ENCODE results near the gene EPB41L4B. TPM values are rescaled to one million over a fixed set of nuclear protein-coding genes. Genes with fewer than 3 reads are reported as not detected.
"Not testable (repeated sequence)": the region's sequence is repeated elsewhere in the genome, so short reads cannot be mapped to it uniquely, and the experiment has no call there.

EPB41L4B gene
- total RNA-seq, 2 donors from 2014 or later, result 13.3 to 15.1 TPM

DNA sequence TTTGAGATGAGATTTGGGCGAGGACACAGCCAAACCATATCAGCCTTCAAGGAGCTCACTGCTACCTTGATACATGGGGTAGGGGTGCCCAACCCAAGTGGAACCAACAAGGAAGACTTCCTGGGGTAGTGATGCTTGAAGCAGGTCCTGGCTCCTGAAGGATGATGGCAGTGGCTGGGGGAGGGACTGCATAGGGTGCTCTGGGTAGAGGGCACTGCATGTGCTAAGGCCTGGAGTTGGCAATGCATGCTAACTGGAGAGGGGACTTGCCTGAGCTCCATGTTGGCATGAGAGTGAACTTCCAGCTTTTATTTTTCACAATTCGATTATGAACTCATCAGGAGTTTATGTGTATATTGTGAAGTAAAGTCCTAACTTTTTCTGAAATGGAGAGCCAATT is 95.2 kb downstream of the EPB41L4B start:
- no peak overlapping the region for H3K4me3 ChIP-seq
- H3K9me3 ChIP-seq, result no peaks in the 10 kb centered on the region
- H3K27ac ChIP-seq, result no peak overlapping the region
- no peak for DNase-seq (ENCODE audit: low spot score)
- no peaks in the 10 kb centered on the region for H3K36me3 ChIP-seq
- no peak for TF ChIP-seq POLR2A (IDR thresholded peaks at IDR 0.05)
- no peak for TF ChIP-seq POLR2AphosphoS5 (IDR thresholded peaks at IDR 0.05)
- TF ChIP-seq, protein P1, sequence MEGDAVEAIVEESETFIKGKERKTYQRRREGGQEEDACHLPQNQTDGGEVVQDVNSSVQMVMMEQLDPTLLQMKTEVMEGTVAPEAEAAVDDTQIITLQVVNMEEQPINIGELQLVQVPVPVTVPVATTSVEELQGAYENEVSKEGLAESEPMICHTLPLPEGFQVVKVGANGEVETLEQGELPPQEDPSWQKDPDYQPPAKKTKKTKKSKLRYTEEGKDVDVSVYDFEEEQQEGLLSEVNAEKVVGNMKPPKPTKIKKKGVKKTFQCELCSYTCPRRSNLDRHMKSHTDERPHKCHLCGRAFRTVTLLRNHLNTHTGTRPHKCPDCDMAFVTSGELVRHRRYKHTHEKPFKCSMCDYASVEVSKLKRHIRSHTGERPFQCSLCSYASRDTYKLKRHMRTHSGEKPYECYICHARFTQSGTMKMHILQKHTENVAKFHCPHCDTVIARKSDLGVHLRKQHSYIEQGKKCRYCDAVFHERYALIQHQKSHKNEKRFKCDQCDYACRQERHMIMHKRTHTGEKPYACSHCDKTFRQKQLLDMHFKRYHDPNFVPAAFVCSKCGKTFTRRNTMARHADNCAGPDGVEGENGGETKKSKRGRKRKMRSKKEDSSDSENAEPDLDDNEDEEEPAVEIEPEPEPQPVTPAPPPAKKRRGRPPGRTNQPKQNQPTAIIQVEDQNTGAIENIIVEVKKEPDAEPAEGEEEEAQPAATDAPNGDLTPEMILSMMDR (IDR thresholded peaks at IDR 0.05), result no peak
- peaks cover 1% of the 10 kb centered on the region for H3K27me3 ChIP-seq (replicated peaks; ENCODE audit: insufficient read depth)
- intact Hi-C loops (cut with DNase I), result no loop called here
- 78% methylated on average over 2 of the region's 2 CpGs for WGBS
- H3K4me1 ChIP-seq (replicated peaks), result no peaks in the 10 kb centered on the region

DNA sequence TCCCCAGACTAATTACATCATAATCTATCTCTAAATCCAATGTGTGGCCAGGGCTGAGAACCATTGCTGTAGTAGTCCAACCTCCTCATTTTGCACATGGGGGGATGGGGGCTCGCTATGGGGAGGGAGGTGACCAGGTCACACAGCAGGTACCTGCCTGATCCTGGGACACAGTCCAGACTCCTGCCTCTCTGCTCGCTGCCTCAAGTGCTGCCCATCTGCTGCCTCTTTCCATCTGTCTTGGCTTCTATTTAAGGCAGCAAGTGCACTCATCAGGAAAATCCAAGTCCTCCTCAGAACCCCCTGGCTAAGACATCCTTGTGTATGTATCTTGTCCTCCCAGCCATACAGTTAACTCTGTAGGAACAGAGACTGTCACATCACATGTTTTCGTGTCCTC is 96.1 kb downstream of the EPB41L4B start:
- Histone ChIP-seq H3K27ac (no peak overlapping the region), H3K36me3 (no peaks in the 10 kb centered on the region), H3K4me1 (replicated peaks) (no peaks in the 10 kb centered on the region), H3K9me3 (no peaks in the 10 kb centered on the region), H3K27me3 (replicated peaks; ENCODE audit: insufficient read depth) (peaks cover 1% of the 10 kb centered on the region), H3K4me3 (no peak overlapping the region)
- no peak for TF ChIP-seq POLR2A (IDR thresholded peaks at IDR 0.05)
- TF ChIP-seq, protein P1 (IDR thresholded peaks at IDR 0.05), result no peak
- no peak for TF ChIP-seq POLR2AphosphoS5 (IDR thresholded peaks at IDR 0.05)
- 92% methylated on average over 3 of the region's 3 CpGs for WGBS
- intact Hi-C loops (cut with DNase I), result no loop called here
- DNase-seq (ENCODE audit: low spot score), result no peak

DNA sequence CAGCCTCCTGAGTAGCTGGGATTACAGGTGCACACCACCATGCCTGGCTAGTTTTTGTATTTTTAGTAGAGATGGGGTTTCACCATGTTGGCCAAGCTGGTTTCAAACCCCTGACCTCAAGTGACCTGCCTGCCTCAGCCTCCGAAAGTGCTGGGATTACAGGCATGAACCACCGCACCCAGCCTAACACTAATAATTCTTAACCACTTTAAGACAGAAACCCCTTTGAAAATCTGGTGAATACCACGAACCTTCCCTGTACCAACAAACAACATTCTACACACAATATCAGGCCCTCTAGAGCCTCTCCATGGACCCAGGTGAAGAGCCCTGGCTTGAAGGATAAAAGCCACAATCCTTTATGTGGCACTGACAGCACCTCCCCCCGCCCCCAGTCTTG is 102.6 kb downstream of the EPB41L4B start:
- H3K4me3 ChIP-seq; H3K4me1 ChIP-seq (replicated peaks); H3K27me3 ChIP-seq (replicated peaks; ENCODE audit: insufficient read depth); H3K36me3 ChIP-seq; H3K27ac ChIP-seq; DNase-seq (ENCODE audit: low spot score); intact Hi-C loops (cut with DNase I); H3K9me3 ChIP-seq: not testable (repeated sequence)
- 88% methylated on average over 4 of the region's 4 CpGs for WGBS

DNA sequence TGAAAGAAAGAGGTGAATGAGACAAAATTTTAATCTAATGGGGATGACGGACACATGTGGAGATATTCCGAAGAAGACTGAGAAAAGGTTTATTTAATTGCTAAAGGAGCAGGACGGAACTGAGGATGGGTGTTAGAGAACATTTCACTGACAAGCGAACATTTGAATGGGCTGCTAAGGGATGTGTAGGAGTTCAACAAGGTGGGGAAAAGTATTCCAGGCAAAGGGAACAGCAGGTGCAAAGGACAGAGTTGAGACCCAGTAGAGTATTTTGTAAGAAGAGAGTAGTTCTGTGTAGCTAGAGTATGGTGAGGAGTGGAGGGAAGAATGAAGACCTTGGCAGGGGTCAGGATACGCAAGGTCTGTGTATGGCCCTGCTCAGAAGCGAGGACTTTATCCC is 106.4 kb downstream of the EPB41L4B start:
- TF ChIP-seq POLR2A (IDR thresholded peaks at IDR 0.05), result no peak
- WGBS, result 97% methylated on average over 6 of the region's 6 CpGs
- H3K27me3 ChIP-seq (replicated peaks; ENCODE audit: insufficient read depth), result no peaks in the 10 kb centered on the region
- no peak overlapping the region for H3K27ac ChIP-seq
- H3K9me3 ChIP-seq, result no peaks in the 10 kb centered on the region
- H3K4me1 ChIP-seq (replicated peaks), result no peaks in the 10 kb centered on the region
- no peaks in the 10 kb centered on the region for H3K36me3 ChIP-seq
- no peak for DNase-seq (ENCODE audit: low spot score)
- intact Hi-C loops (cut with DNase I), result no loop called here
- H3K4me3 ChIP-seq, result no peak overlapping the region

DNA sequence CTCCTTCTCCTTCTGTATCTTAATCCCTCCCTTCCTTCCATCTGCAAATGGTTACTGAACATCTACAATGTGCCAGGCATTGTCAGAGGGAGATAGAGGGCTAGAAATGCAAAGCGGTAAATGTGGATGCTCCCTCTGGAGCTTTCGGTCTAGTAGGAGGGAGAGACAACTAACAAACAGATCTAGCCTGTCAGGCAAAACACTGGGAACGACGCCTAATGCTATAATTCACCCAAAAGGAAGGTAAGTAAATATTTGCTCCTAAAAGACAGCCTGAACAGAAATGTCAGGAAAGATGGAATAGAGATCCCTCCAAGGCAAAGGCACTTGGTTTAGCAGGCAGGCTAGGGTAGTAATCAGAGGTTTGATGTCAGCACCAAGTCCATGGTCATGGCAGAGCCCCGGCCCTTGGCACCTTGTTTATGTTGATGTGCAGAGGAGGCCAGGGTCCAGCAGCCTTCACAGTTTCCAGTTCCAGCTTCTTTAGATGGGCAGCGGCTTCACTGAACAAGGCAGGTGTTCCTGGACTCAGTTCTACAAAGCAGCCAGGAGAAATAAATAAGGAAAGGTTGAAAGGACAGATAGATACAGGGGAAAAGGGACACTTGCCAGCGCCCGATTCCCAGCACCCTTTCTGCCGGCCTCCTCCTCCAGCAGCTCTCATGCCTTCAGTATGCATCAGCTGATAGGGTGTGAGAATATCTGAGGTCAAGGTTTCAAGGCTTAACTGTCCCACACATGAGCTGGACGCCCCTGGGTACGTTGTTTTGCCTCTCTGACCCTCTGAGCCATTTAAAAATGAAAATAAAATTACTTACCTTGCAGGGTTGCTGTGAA is 107.4 kb downstream of the EPB41L4B start:
- H3K27ac ChIP-seq, result peak overlapping the region; percentile 18 to 29

DNA sequence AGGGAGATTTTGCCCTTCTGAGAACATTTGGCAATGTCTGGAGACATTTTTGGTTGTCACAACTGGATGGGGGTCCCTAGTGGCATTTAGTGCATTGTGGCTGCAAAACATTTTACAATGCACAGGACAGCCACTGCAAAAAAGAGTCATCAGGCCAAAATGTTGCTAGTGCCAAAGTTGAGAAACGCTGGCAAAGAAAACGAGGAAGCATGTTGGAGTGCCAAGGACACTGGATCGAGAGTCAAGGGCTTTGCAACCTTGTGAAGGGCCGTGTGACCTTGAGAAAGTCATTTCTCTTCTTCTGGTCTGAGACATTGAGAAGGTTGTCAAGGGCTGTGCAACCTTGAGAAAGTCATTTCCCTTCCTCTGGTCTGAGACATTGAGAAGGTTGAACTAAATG is 108.1 kb downstream of the EPB41L4B start:
- intact Hi-C loops (cut with DNase I), result no loop called here
- TF ChIP-seq POLR2AphosphoS5 (IDR thresholded peaks at IDR 0.05), result no peak
- TF ChIP-seq POLR2A (IDR thresholded peaks at IDR 0.05), result no peak
- TF ChIP-seq, protein P1 (IDR thresholded peaks at IDR 0.05), result no peak

More for the DNA sequence above, 107.4 kb downstream of the EPB41L4B start:
- no peaks in the 10 kb centered on the region for H3K9me3 ChIP-seq
- 44% methylated on average over 11 of the region's 11 CpGs for WGBS
- DNase-seq (ENCODE audit: low spot score), result peak; percentile 51
- intact Hi-C loops (cut with DNase I), result no loop called here
- H3K36me3 ChIP-seq, result no peaks in the 10 kb centered on the region
- H3K27me3 ChIP-seq (replicated peaks; ENCODE audit: insufficient read depth), result no peaks in the 10 kb centered on the region
- no peaks in the 10 kb centered on the region for H3K4me1 ChIP-seq (replicated peaks)
- TF ChIP-seq POLR2A (IDR thresholded peaks at IDR 0.05), result no peak
- peak; percentile 62 for TF ChIP-seq POLR2AphosphoS5 (IDR thresholded peaks at IDR 0.05)
- no peak overlapping the region for H3K4me3 ChIP-seq

More for the DNA sequence above, 108.1 kb downstream of the EPB41L4B start:
- Histone ChIP-seq H3K27ac (peak overlapping the region in 1 of 2 donors; percentile 18), H3K4me1 (replicated peaks) (no peaks in the 10 kb centered on the region), H3K9me3 (no peaks in the 10 kb centered on the region), H3K4me3 (no peak overlapping the region), H3K36me3 (no peaks in the 10 kb centered on the region), H3K27me3 (replicated peaks; ENCODE audit: insufficient read depth) (no peaks in the 10 kb centered on the region)
- DNase-seq (ENCODE audit: low spot score), result no peak
- WGBS, result 54% methylated on average over 4 of the region's 4 CpGs
